HepG2 (cell line): ENCODE data around the gene DNAJB2. TPM values are rescaled to one million over a fixed set of nuclear protein-coding genes. Genes with fewer than 3 reads are reported as not detected.
A peak's percentile ranks its signal among the peaks of the same experiment; 100 is the strongest.

ENCODE experiments used
- MLX ChIP-seq: IDR thresholded peaks from 2 replicates; pipeline ENCODE4 v1.6.1; 2016
- RERE ChIP-seq: IDR thresholded peaks from 2 replicates; pipeline ENCODE4 v1.6.1; 2016; ENCODE audit warnings: low read depth, missing genetic modification reagents, missing compliant biosample characterization
- ZBTB42 ChIP-seq: sonication (generic); formaldehyde crosslinking; IDR thresholded peaks from 2 replicates; pipeline ENCODE4 v1.5.0; 2020; ENCODE audit warnings: mild to moderate bottlenecking, missing genetic modification reagents
- ZFY ChIP-seq: sonication (generic); formaldehyde crosslinking; IDR thresholded peaks from 2 replicates; pipeline ENCODE4 v1.4.0; 2020; ENCODE audit warnings: missing genetic modification reagents
- ZNF207 ChIP-seq: fragments of 450-650 bp; IDR thresholded peaks from 2 replicates; pipeline ENCODE4 v1.6.1; 2016; ENCODE audit warnings: antibody characterized with exemption, borderline replicate concordance
- ZNF263 ChIP-seq: sonication (generic); formaldehyde crosslinking; IDR thresholded peaks from 2 replicates; pipeline ENCODE4 v1.4.0; 2020; ENCODE audit warnings: missing genetic modification reagents
- ZNF275 ChIP-seq: sonication (generic); formaldehyde crosslinking; IDR thresholded peaks from 2 replicates; pipeline ENCODE4 v1.8.0; 2022; ENCODE audit warnings: missing genetic modification reagents, mild to moderate bottlenecking, inconsistent platforms, borderline replicate concordance
- ZNF724P ChIP-seq: sonication (generic); formaldehyde crosslinking; IDR thresholded peaks from 2 replicates; pipeline ENCODE4 v1.8.0; 2022; ENCODE audit warnings: missing genetic modification reagents, borderline replicate concordance
- polyA plus RNA-seq, 8 experiments: library from polyadenylated mRNA; depleted of rRNA in 3 of 8; stranded (reverse) in 7 of 8; unstranded in 1 of 8; fragments of >200 nt; fragmentation: Illumina TruSeq in 4 of 8; extraction: Trizol in 4 of 8; gene quantifications; 2 replicates each; pipeline versions ENCODE4 v1.2.1 to v1.2.3, GENCODE V29; 2011 to 2016; ENCODE audit warnings: low read depth in 4 of 8, missing spikeins in 1 of 8, mixed read lengths in 1 of 8; ENCODE audit not compliant: insufficient read depth in 1 of 8
- total RNA-seq, 5 experiments: library from RNA; depleted of rRNA; stranded (reverse); fragments of >200 nt; fragmentation: Illumina TruSeq; extraction: Trizol; gene quantifications; 2 replicates each; pipeline ENCODE4 v1.2.3, GENCODE V29; 2016; ENCODE audit warnings: low read depth in 1 of 5
- TF ChIP-seq, protein P1 (sequence below): sonication (generic); formaldehyde crosslinking; IDR thresholded peaks from 2 replicates; pipeline ENCODE4 v1.4.0; 2020; ENCODE audit warnings: mild to moderate bottlenecking, missing genetic modification reagents
- TF ChIP-seq, protein P2 (sequence below): sonication (generic); formaldehyde crosslinking; IDR thresholded peaks from 2 replicates; pipeline ENCODE4 v1.4.0; 2020; ENCODE audit warnings: missing genetic modification reagents
- TF ChIP-seq, protein P3 (sequence below): sonication (generic); formaldehyde crosslinking; IDR thresholded peaks from 2 replicates; pipeline ENCODE4 v1.5.1; 2020; ENCODE audit warnings: missing genetic modification reagents, mild to moderate bottlenecking, borderline replicate concordance
- TF ChIP-seq, protein P4 (sequence below): sonication (generic); formaldehyde crosslinking; IDR thresholded peaks from 2 replicates; pipeline ENCODE4 v1.4.0; 2020; ENCODE audit warnings: missing genetic modification reagents

DNAJB2 gene
- total and polyA plus RNA-seq, 2 of the 13 experiments (the other 11 are each of a cell fraction or from before 2014, with no cell fraction given) = 21.3 to 31.1 TPM

- TF ChIP-seq, protein P1, sequence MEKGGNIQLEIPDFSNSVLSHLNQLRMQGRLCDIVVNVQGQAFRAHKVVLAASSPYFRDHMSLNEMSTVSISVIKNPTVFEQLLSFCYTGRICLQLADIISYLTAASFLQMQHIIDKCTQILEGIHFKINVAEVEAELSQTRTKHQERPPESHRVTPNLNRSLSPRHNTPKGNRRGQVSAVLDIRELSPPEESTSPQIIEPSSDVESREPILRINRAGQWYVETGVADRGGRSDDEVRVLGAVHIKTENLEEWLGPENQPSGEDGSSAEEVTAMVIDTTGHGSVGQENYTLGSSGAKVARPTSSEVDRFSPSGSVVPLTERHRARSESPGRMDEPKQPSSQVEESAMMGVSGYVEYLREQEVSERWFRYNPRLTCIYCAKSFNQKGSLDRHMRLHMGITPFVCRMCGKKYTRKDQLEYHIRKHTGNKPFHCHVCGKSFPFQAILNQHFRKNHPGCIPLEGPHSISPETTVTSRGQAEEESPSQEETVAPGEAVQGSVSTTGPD (CRISPR knock-in tag) = 0 out of 2 replicates have a peak, but pooled peaks have one; percentile 14
- TF ChIP-seq ZNF207 = no peak
- TF ChIP-seq, protein P2, sequence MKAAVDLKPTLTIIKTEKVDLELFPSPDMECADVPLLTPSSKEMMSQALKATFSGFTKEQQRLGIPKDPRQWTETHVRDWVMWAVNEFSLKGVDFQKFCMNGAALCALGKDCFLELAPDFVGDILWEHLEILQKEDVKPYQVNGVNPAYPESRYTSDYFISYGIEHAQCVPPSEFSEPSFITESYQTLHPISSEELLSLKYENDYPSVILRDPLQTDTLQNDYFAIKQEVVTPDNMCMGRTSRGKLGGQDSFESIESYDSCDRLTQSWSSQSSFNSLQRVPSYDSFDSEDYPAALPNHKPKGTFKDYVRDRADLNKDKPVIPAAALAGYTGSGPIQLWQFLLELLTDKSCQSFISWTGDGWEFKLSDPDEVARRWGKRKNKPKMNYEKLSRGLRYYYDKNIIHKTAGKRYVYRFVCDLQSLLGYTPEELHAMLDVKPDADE (CRISPR knock-in tag) = 0 out of 2 replicates have a peak, but pooled peaks have one; percentile 48
- TF ChIP-seq ZNF275 (CRISPR knock-in tag) = no peak
- TF ChIP-seq ZBTB42 (CRISPR knock-in tag) = 0 out of 2 replicates have a peak, but pooled peaks have one; percentile 11
- no peak for TF ChIP-seq RERE (CRISPR knock-in tag)
- TF ChIP-seq, protein P3, sequence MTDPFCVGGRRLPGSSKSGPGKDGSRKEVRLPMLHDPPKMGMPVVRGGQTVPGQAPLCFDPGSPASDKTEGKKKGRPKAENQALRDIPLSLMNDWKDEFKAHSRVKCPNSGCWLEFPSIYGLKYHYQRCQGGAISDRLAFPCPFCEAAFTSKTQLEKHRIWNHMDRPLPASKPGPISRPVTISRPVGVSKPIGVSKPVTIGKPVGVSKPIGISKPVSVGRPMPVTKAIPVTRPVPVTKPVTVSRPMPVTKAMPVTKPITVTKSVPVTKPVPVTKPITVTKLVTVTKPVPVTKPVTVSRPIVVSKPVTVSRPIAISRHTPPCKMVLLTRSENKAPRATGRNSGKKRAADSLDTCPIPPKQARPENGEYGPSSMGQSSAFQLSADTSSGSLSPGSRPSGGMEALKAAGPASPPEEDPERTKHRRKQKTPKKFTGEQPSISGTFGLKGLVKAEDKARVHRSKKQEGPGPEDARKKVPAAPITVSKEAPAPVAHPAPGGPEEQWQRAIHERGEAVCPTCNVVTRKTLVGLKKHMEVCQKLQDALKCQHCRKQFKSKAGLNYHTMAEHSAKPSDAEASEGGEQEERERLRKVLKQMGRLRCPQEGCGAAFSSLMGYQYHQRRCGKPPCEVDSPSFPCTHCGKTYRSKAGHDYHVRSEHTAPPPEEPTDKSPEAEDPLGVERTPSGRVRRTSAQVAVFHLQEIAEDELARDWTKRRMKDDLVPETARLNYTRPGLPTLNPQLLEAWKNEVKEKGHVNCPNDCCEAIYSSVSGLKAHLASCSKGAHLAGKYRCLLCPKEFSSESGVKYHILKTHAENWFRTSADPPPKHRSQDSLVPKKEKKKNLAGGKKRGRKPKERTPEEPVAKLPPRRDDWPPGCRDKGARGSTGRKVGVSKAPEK = 0 out of 2 replicates have a peak, but pooled peaks have one; percentile 64
- TF ChIP-seq MLX (CRISPR knock-in tag) = 0 out of 2 replicates have a peak, but pooled peaks have one; percentile 49
- TF ChIP-seq ZNF263 (CRISPR knock-in tag) = peak; percentile 17; the same call in 1 of the 2 replicates
- TF ChIP-seq, protein P4, sequence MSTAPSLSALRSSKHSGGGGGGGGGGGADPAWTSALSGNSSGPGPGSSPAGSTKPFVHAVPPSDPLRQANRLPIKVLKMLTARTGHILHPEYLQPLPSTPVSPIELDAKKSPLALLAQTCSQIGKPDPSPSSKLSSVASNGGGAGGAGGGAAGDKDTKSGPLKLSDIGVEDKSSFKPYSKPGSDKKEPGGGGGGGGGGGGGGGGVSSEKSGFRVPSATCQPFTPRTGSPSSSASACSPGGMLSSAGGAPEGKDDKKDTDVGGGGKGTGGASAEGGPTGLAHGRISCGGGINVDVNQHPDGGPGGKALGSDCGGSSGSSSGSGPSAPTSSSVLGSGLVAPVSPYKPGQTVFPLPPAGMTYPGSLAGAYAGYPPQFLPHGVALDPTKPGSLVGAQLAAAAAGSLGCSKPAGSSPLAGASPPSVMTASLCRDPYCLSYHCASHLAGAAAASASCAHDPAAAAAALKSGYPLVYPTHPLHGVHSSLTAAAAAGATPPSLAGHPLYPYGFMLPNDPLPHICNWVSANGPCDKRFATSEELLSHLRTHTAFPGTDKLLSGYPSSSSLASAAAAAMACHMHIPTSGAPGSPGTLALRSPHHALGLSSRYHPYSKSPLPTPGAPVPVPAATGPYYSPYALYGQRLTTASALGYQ (CRISPR knock-in tag) = peak; percentile 78
- TF ChIP-seq ZNF724P = 0 out of 2 replicates have a peak, but pooled peaks have one; percentile 26
- peak; percentile 42; the same call in 1 of the 2 replicates for TF ChIP-seq ZFY
Measured at GRCh38 chr2:219230059-219230540, 49.1 kb upstream of the DNAJB2 start (continued).
